ENCODE measurements around the gene FXYD3.

The FXYD3 gene

GRCh38 chr19:35085947-35086346 lies 29.7 kb upstream of the FXYD3 start:
- no peak for TF ChIP-seq CTCF (IDR thresholded peaks at IDR 0.05; ENCODE audit: low read depth, low read length, missing control alignments)
- no peak overlapping the region for H3K4me3 ChIP-seq (replicated peaks; ENCODE audit: low read depth, low read length)
- no peak for DNase-seq (ENCODE audit: extremely low read depth, low read depth)

DNA sequence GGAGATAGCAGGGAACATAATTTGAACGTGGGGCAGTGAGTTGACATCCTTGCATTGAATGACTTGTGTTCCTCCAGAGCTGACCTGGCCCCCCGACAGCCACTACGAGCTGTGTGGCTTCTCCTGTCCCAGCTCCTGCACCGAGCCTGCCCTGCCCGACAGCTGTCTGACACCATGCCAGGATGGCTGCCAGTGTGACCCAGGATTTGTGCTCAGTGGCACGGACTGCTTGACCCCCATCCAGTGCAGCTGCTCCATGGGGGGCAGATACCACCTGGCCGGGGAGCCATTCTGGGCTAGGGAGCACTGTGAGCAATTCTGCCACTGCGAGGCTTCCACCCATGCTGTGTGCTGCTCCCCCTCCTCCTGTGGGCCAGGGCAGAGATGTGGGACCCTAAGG lies 29.2 kb upstream of the FXYD3 start:
- no peak overlapping the region for H3K4me3 ChIP-seq (replicated peaks; ENCODE audit: low read depth, low read length)
- DNase-seq (ENCODE audit: extremely low read depth, low read depth), result no peak
- no peak for TF ChIP-seq CTCF (IDR thresholded peaks at IDR 0.05; ENCODE audit: low read depth, low read length, missing control alignments)

GRCh38 chr19:35087393-35087792 lies 28.2 kb upstream of the FXYD3 start:
- DNase-seq (ENCODE audit: extremely low read depth, low read depth), result no peak
- TF ChIP-seq CTCF (IDR thresholded peaks at IDR 0.05; ENCODE audit: low read depth, low read length, missing control alignments), result no peak
- H3K4me3 ChIP-seq (replicated peaks; ENCODE audit: low read depth, low read length), result no peak overlapping the region

GRCh38 chr19:35088131-35088913 lies 27.3 kb upstream of the FXYD3 start:
- peak; percentile 75 for DNase-seq (ENCODE audit: extremely low read depth, low read depth)
- no peak overlapping the region for H3K4me3 ChIP-seq (replicated peaks; ENCODE audit: low read depth, low read length)
- TF ChIP-seq CTCF (IDR thresholded peaks at IDR 0.05; ENCODE audit: low read depth, low read length, missing control alignments), result no peak

GRCh38 chr19:35089554-35089953 lies 26.1 kb upstream of the FXYD3 start:
- no peak for TF ChIP-seq CTCF (IDR thresholded peaks at IDR 0.05; ENCODE audit: low read depth, low read length, missing control alignments)
- no peak for DNase-seq (ENCODE audit: extremely low read depth, low read depth)
- no peak overlapping the region for H3K4me3 ChIP-seq (replicated peaks; ENCODE audit: low read depth, low read length)

- DNase-seq (ENCODE audit: extremely low read depth, low read depth), result no peak
- no peak for TF ChIP-seq CTCF (IDR thresholded peaks at IDR 0.05; ENCODE audit: low read depth, low read length, missing control alignments)
- no peak overlapping the region for H3K4me3 ChIP-seq (replicated peaks; ENCODE audit: low read depth, low read length)
Observed at GRCh38 chr19:35090160-35090505, 25.5 kb upstream of the FXYD3 start.

Data from HFF-Myc (cell line).